SW 1271 (cell line): Measurements from ENCODE around the gene IFITM10.
"Not testable (repeated sequence)": the region's sequence is repeated elsewhere in the genome, so short reads cannot be mapped to it uniquely, and the experiment has no call there.

Source experiments
- DNase-seq, 2 experiments: peaks; one replicate each; lab custom pipeline; 2025; lab: John Stamatoyannopoulos, UW

The IFITM10 gene

DNA sequence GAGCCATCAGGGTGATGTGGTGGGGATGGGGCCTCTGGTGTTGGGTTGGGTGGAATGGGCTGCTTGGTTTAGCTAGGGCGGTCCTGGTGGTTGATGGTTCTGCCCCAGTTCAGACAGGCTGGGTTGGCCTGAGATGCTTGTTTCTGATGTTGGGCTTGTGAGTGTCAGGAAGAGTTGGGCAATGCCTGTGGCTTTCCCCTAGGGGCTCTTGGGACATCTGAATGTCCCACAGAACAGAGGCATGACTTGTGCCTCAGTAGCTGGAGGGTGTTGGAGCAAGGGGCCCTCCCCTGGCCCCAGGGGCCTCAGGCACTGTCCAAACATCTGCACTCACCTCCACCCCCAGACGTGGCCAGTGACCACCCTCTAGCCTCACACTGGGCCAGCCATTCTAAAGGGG lies 27.3 kb upstream of the IFITM10 start:
- no peak for DNase-seq

DNA sequence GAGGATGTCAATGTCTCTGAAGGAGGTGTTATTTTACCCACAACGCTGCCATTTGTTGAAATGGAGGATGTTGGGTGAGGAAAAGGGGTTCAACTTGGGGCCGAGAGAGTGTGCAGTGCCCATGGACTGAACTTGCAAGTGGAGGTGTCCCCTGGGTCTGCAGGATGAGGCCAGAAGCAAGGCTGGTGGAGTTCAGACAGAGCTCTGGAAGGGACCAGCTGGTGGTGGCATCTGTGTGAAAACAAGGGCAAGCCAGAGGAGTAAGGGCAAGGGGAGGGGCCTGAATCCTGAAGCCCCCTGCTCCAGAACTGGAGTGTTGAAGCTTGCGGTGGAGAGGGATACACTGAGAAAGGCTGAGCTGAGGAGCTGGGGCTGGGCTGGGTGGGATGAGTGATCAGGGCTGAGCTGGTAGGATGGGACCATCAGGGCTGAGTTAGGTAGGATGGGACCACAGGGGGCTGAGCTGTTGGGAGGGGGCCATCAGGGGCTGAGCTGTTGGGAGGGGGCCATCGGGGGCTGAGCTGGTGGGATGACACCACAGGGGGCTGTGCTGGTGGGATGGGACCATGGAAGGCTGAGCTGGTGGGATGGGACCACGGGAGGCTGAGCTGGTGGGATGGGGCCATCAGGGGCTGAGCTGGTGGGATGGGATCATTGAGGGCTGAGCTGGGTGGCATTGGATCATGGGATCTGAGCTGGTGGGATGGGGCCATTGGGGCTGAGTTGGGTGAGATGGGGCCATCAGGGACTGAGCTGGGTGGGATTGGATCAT lies 26.7 kb upstream of the IFITM10 start:
- no peak for DNase-seq

GRCh38 chr11:1776331-1776851 lies 26.0 kb upstream of the IFITM10 start:
- DNase-seq, result no peak

DNA sequence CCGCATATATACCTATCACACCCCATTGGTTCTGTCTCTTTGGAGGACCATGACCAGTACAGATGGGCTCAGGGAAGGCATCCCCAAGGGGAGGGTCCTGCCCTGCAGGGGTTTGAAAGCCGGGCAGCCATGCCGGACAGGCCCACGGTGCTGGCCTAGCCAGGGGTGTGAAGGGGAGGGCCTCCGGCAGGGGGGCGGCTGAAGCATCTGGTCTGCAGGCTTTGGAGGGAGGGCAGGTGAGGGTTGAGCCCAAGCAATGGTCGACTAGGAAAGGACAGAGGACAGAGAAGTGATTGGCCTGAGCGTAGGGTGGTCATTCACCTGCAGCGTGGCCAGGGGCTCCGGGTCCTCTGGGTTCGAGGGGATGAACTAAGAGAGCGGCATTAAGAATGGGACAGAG lies 24.5 kb upstream of the IFITM10 start:
- no peak for DNase-seq

DNA sequence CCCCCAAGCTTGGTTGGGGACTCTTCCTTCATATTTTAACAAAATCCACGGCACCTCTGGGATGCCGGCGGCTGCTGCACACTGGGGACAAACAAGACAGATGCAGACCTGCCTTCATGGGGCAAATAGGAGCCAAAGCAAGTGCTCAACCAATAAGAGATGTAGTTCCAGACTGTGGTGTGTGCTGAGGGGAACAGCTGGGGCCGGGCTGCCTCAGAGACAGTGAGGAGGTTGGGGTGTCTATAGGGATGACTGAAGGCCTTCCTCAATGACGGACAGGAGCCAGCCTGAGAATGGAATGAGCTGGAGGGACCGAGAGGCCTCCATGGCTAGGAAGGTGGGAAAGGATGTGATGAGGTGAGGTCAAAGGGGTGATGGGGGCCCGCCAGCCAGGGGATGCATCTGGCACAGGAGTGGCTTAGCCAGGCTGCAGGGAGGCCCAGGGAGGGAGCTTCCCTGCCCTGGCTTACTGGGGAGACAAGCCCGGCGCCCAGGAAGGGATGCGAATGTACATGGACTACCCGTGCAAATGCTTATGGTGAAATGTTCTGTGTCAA lies 23.7 kb upstream of the IFITM10 start:
- DNase-seq, result no peak

DNA sequence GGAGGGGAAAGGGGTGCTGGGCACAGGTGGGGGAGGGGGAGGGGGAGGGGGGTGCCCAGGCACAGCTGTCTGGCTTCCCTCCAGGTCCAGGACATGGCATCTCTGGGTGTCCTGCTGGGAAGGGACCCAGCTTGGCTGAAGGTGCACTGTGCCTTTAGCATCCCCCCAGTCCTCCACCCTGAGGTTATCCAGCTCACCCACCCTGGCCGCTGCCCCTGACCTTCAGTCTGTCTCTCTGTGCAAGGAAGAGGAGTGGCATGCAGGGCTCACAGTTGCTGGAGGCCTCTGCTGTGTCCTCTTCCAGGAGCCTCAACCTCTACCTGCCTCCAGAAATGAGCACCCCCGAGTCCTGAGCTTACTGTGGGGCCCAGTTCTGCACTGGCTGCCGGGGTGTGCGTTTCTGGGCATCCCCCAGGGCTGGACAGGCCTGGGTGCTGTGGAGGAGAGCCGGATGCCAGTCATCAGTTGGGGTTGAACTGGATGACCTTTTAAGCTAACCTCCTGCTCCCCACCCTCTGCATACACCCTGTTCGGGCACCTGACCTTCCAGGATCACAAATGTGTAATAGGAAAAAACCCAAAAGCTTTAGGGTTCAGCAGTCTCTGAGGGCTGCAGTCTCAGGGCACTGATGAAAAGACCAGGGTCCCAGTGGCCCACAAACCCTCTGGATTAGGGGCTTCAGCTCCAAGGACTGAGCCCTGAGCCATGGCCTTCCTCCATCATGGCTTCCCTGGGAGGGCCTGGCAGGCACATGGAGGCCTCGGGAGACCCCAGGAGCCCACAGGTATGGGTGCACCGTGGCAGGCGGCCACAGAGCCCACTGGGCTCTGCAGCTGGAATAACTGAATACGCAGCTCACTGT lies 23.0 kb upstream of the IFITM10 start:
- no peak for DNase-seq

DNA sequence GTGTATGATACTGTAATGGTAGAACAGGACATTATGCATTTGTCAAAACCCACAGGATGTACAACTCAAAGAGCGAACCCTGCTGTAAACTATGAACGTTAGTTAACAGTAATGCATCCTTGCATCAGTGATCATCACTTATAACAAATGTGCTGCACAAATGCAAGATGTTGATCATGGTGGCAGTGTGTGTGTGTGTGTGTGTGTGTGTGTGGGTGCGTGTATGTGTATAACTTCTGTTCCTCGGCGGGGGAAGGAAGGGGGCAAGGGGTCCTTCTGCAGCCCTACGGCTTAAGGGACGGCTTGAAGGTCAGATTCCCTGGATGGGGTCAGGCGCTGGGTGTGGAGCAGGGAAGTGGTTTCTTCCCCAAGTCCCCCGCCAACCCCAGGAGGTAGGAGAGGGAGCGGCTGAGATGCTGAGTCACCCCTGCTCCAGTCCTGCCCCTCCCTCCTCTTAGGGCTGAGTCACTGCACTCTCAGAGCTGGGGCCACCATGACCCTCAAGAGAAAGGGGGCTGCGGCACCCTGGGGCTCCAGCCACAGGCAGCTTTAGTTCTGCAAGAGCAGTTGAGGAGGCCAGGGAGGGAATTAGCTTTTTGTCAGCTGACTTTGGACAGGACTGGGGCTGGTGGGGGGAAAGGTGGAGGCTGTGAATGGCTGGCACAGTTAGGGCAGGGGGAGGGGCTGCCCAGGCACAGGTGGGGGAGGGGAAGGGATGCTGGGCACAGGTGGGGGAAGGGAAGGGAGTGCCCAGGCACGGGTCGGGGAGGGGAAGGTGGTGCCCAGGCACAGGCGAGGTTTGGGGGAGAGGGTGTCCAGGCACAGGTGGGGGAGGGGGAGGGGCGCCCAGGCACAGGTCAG lies 22.1 kb upstream of the IFITM10 start:
- DNase-seq, result peak; percentile 81

- DNase-seq, result no peak
These were observed 21.3 kb upstream of the IFITM10 start for GRCh38 chr11:1771700-1772099.

DNA sequence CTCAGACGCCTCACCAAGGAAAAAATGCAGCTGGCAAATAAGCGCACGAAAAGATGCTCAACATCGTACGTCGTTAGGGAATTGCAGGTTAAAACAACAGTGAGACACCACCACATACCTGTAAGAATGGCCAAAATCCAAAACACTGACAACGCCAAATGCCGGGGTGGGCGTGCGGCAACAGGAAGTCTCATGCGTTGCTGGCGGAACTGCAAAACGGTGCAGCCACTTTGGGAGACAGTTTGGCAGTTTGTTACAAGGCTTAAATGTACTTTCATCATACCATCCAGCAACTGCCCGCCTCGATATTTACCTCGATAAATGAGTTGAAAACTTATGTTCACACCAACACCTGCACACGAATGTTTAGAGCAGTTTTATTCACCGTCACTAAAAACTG lies 20.9 kb upstream of the IFITM10 start:
- DNase-seq, result no peak

- no peak for DNase-seq
These were observed 20.1 kb upstream of the IFITM10 start for GRCh38 chr11:1770528-1770927.

DNA sequence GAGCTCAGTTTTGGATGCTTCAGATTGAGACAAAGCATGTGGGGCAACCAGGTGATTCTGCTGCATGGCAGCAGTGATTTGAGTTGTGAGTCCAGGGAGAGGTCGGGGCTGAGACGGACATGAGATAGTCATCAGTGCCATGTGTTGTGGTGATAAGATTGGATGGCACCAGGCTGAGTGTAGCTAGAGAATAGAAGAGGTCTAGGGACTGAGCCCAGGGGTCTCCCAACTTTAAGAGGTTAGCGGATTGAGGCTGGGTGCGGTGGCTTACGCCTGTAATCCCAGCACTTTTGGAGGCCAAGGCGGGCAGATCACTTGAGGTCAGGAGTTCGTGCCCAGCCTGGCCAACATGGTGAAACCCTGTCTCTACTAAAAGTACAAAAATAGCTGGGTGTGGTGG lies 19.7 kb upstream of the IFITM10 start:
- DNase-seq, result no peak

GRCh38 chr11:1769304-1769936 lies 19.0 kb upstream of the IFITM10 start:
- DNase-seq, result not testable (repeated sequence)

DNA sequence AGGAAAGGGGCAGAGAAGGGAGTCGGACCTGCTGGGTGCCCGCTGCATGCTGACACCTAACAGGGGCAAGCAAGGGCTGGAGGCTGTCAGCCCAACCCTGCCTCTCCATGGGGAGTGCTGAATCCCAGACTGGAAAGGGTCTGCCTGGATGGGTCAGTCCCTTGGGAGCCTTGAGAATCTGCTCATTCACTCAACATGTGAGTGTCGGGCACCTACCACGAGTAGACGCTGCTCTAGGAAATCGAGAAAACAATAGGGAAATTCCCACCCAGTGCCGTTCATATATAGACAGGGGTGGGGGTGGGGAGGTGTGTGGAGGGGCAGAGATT lies 17.7 kb upstream of the IFITM10 start:
- DNase-seq, result no peak

DNA sequence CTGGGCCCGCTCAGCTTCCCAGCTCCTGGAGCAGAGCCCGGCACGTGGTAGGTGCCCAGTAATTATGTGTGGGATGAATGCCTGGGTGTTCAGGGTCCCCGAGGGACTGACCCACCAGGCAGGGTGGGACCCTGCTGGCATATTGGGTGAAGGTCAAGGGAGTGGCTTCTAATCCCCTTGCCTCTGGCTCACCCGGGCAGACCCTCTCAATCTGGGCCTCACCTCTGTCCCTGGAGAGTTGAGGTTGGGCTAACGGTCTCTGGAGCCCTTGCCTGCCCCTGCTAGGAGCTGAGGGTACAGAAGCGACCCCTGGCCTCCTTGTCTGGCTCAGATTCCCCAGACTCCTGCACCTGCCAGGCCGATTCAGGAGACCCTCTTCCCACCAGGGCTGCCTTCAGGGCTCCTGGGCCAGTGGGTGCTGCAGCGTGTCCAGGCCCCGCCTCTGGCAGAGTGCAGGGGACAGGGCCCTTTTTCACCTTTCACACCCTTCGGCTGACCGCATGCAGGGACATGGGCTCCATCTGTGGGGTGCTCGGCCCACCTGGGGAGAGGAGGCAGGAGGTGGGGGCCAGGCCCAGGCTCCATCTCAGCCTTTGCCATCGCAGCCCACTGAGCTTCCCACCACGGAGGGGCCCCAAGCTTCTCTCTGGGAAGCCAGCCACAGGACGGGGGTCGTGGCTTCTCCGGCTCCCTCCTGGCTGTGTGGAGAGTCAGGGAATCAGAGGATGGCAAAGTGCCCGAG lies 17.2 kb upstream of the IFITM10 start:
- no peak for DNase-seq

GRCh38 chr11:1766719-1767398 lies 16.5 kb upstream of the IFITM10 start:
- no peak for DNase-seq

DNA sequence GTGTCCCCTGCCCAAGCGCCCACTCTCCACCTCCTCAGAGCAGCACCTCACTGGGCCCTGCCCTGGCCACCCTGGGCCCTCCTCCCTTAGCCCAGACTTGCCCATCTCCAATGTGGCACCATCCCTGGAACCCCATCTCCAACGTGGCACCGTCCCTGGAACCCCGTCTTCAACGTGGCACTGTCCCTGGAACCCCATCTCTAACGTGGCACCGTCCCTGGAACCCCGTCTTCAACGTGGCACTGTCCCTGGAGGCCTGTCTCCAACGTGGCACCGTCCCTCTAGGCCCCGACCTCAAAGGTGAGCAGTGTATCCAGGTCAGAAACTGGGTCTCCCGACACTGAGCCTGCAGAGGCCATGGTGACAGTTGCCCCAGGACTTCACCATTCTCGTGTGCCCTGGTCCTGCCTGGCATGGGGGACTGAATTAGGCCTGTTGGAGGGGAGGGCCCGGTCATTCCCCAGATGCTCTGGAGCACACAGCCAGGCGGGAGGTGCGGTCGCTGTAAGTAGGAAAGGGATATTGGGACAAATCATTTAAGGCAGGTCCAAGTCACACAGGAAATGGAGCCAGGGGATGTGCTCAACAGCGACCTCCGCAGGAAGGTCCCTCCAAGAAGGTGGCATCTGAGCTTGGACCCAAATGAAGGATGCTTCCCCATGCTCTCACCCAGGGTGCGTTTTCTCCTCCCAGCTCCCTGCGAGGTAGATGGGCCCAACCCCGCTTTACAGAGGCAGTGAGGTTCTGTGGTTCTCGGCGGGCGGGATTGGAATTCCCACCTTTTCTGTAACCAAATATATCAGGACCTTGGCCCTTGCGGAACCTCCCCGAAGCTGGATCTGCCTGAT lies 15.7 kb upstream of the IFITM10 start:
- no peak for DNase-seq

DNA sequence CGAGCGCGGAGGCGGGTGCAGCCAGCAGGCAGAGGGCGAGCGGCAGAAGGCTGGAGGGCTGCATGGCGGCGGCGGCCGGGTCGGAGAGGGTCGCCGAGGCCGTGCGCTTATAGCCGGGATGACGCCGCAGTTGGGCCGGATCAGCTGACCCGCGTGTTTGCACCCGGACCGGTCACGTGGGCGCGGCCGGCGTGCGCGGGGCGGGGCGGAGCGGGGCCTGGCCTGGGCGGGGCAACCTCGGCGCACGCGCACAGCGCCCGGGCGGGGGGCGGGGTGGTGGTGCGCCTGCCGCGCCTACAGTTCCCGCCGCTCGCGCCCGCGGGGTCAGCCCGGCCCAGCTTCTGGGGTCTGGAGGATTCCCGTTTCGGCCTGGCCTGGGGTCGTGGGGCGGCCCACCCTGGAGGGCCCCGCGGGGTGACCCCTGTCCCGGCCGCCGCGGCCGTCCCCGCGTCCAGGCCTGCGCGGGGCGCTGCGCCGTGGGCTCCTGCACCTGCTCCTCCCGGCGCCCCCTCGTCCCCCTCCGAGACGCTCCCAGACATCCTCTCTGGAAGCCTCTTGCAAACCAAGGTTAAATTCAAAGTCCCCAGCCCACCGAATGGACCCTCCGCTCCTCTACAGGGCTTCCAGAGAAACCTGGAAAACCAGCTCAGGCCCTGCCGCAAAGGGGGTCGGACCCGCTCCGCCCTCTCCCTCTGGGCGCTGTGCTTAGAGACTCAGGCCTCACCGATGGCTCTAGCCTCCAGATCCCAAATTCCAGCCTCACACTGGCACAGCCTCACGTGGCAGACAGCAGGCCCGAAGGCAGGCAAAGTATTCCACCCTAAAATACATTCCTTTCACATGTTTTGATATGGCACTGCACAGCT lies 13.6 kb upstream of the IFITM10 start, which contains the start of gene CTSD:
TSS of gene CTSD (minus strand) at position 132 of the 866 bp plus-strand sequence. CDS start at position 64, 68 bp downstream.
- DNase-seq, result peak; percentile 37 to 53

DNA sequence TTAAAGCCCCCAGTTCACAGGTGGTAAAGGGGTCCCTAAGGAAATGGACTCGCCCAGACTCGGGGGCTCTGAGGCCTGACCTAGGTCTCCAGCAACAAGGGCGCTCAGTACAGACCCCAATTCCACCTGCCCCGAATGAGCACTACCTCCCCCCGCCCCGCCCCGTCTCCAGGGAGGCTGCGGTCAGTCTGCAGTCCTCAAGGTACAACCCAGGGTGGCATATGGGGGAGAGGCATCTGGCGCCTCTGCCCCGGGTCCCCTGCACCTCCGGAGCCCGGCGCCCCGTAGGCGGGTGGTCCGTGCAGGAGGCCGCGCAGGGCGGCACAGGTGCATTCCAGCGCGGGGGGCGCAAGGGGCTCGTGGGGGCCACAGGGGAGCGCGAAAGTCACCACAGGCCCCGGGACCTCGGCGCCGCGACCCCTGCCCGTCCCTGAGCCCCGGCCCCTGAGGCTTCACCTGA lies 13.0 kb upstream of the IFITM10 start:
- no peak for DNase-seq
